ENCODE results near the gene CSNK1D. TPM values are rescaled to one million over a fixed set of nuclear protein-coding genes. Genes with fewer than 3 reads are reported as not detected.

Gene CSNK1D
- total and polyA plus RNA-seq, 2 donors (not counting 1 experiment from before 2014, with no cell fraction given): 196 to 241 TPM

- Histone ChIP-seq H3K27ac (ENCODE audit: low read length in 2 of 2) (no peak overlapping the region), H3K79me2 (ENCODE audit: control insufficient read depth, insufficient read depth, low read length) (no peaks in the 10 kb centered on the region), H4K20me1 (ENCODE audit: control insufficient read depth, insufficient read depth, low read length, poor library complexity, severe bottlenecking) (no peaks in the 10 kb centered on the region), H2AFZ (ENCODE audit: insufficient read depth, low read depth, low read length, poor library complexity, severe bottlenecking) (no peak overlapping the region), H3K4me1 (ENCODE audit: control insufficient read depth in 2 of 2, insufficient read depth in 2 of 2, low read length in 2 of 2) (no peaks in the 10 kb centered on the region), H3K9me3 (ENCODE audit: control extremely low read depth in 1 of 3, control insufficient read depth in 2 of 3, insufficient read depth in 1 of 3, low read length in 2 of 3) (no peaks in the 10 kb centered on the region), H3K4me3 (ENCODE audit: control extremely low read depth in 1 of 5, extremely low read depth in 1 of 5, insufficient read depth in 1 of 5, low read depth in 2 of 5, low read length in 4 of 5) (no peak overlapping the region), H3K36me3 (replicated peaks in 1 of 2; ENCODE audit: control extremely low read depth in 1 of 2, control insufficient read depth in 1 of 2, extremely low read depth in 1 of 2, insufficient read depth in 2 of 2, low read length in 1 of 2) (no peaks in the 10 kb centered on the region), H3K4me2 (replicated peaks; ENCODE audit: low read depth, low read length, poor library complexity, severe bottlenecking) (no peak overlapping the region), H3K9ac (ENCODE audit: low read length) (no peak overlapping the region), H3K27me3 (replicated peaks in 1 of 4; ENCODE audit: control extremely low read depth in 1 of 4, control insufficient read depth in 3 of 4, insufficient read depth in 4 of 4, low read length in 3 of 4) (peaks cover 0 to 10% (median 0%) of the 10 kb centered on the region in 4 experiments)
- ATAC-seq (ENCODE audit: low read depth) (no peak), DNase-seq (no peak)
- no peak overlapping the region for H3K27ac Mint-ChIP-seq
- CTCF ChIA-PET: no interaction called here
- POLR2A ChIA-PET: interaction anchor here (1.8 kb wide), 1 partner anchor 12 kb away, joined by 4 read pairs; no protein-coding TSS in a partner anchor
- peaks cover 2% of the 10 kb centered on the region for H3K4me1 Mint-ChIP-seq
- no peaks in the 10 kb centered on the region for H3K9me3 Mint-ChIP-seq (ENCODE audit: insufficient read depth)
- H3K4me3 Mint-ChIP-seq: no peak overlapping the region
- no peaks in the 10 kb centered on the region for H3K27me3 Mint-ChIP-seq
- TF ChIP-seq EZH2 (IDR thresholded peaks at IDR 0.05; ENCODE audit: borderline replicate concordance, insufficient read depth, low read depth, low read length, poor library complexity, severe bottlenecking) (no peak), CTCF (IDR thresholded peaks at IDR 0.05) (no peak)
- intact Hi-C loops (cut with micrococcal nuclease): no loop called here
- WGBS (ENCODE audit: insufficient coverage): 88% methylated on average over 2 of the region's 8 CpGs
Observed at GRCh38 chr17:82280537-82280936, 7.0 kb upstream of the CSNK1D start.

- CTCF ChIA-PET: no interaction called here
- 85% methylated on average over 12 of the region's 16 CpGs for WGBS (ENCODE audit: insufficient coverage)
- Histone ChIP-seq H3K4me1 (ENCODE audit: control insufficient read depth in 2 of 2, insufficient read depth in 2 of 2, low read length in 2 of 2) (peaks cover 4 to 6% of the 10 kb centered on the region in 2 donors), H3K4me3 (ENCODE audit: control extremely low read depth in 1 of 5, extremely low read depth in 1 of 5, insufficient read depth in 1 of 5, low read depth in 2 of 5, low read length in 4 of 5) (no peak overlapping the region), H3K4me2 (replicated peaks; ENCODE audit: low read depth, low read length, poor library complexity, severe bottlenecking) (no peak overlapping the region), H3K27me3 (replicated peaks in 1 of 4; ENCODE audit: control extremely low read depth in 1 of 4, control insufficient read depth in 3 of 4, insufficient read depth in 4 of 4, low read length in 3 of 4) (peaks cover 0 to 14% (median 0%) of the 10 kb centered on the region in 4 experiments), H3K79me2 (ENCODE audit: control insufficient read depth, insufficient read depth, low read length) (peaks cover 12% of the 10 kb centered on the region), H4K20me1 (ENCODE audit: control insufficient read depth, insufficient read depth, low read length, poor library complexity, severe bottlenecking) (peaks cover 6% of the 10 kb centered on the region), H3K9ac (ENCODE audit: low read length) (no peak overlapping the region), H3K9me3 (ENCODE audit: control extremely low read depth in 1 of 3, control insufficient read depth in 2 of 3, insufficient read depth in 1 of 3, low read length in 2 of 3) (no peaks in the 10 kb centered on the region), H3K36me3 (replicated peaks in 1 of 2; ENCODE audit: control extremely low read depth in 1 of 2, control insufficient read depth in 1 of 2, extremely low read depth in 1 of 2, insufficient read depth in 2 of 2, low read length in 1 of 2) (no peaks in the 10 kb centered on the region), H3K27ac (ENCODE audit: low read length in 2 of 2) (no peak overlapping the region), H2AFZ (ENCODE audit: insufficient read depth, low read depth, low read length, poor library complexity, severe bottlenecking) (no peak overlapping the region)
- Mint-ChIP-seq H3K9me3 (ENCODE audit: insufficient read depth) (no peaks in the 10 kb centered on the region), H3K27ac (no peak overlapping the region), H3K4me3 (no peak overlapping the region), H3K4me1 (peaks cover 3% of the 10 kb centered on the region), H3K27me3 (no peaks in the 10 kb centered on the region)
- intact Hi-C loops (cut with micrococcal nuclease): no loop called here
- ATAC-seq (ENCODE audit: low read depth) (no peak), DNase-seq (no peak)
- no peak for TF ChIP-seq EZH2 (IDR thresholded peaks at IDR 0.05; ENCODE audit: borderline replicate concordance, insufficient read depth, low read depth, low read length, poor library complexity, severe bottlenecking)
- no peak for TF ChIP-seq CTCF (IDR thresholded peaks at IDR 0.05)
- POLR2A ChIA-PET: interaction anchor here (1.8 kb wide), 1 partner anchor 13 kb away, joined by 4 read pairs; no protein-coding TSS in a partner anchor
Observed at GRCh38 chr17:82278786-82279391, 5.4 kb upstream of the CSNK1D start.

Data from B cell (primary cell).